Progenitor cell of endocrine pancreas (in vitro differentiated cells): Measurements from ENCODE around the gene TM9SF2. TPM values are rescaled to one million over a fixed set of nuclear protein-coding genes. Genes with fewer than 3 reads are reported as not detected.

Experiments
- DNase-seq: peaks from one replicate; pipeline ENCODE4 v3.0.0; 2021; ENCODE audit warnings: low spot score; ENCODE audit not compliant: unreplicated experiment
- H3K27ac Mint-ChIP-seq: 2 replicates; pipeline ENCODE4 v1.8.0; 2021; ENCODE audit warnings: mild to moderate bottlenecking, moderate library complexity, mixed read lengths
- H3K27me3 Mint-ChIP-seq: 2 replicates; pipeline ENCODE4 v1.8.0; 2021; ENCODE audit warnings: mixed read lengths
- H3K36me3 Mint-ChIP-seq: 2 replicates; pipeline ENCODE4 v1.8.0; 2022; ENCODE audit warnings: mixed read lengths; ENCODE audit not compliant: insufficient read depth
- H3K4me1 Mint-ChIP-seq: 2 replicates; pipeline ENCODE4 v1.8.0; 2021; ENCODE audit warnings: low read depth, mixed read lengths
- H3K4me3 Mint-ChIP-seq: 2 replicates; pipeline ENCODE4 v1.8.0; 2021; ENCODE audit warnings: low read depth, mild to moderate bottlenecking, moderate library complexity, mixed read lengths
- H3K9me3 Mint-ChIP-seq: 2 replicates; pipeline ENCODE4 v1.8.0; 2021; ENCODE audit warnings: low read depth, mixed read lengths
- CTCF ChIP-seq: fragments of 200-600 bp; sonication (generic); IDR thresholded peaks from one replicate; pipeline ENCODE4 v1.5.0; 2021; ENCODE audit warnings: antibody characterized with exemption, mild to moderate bottlenecking; ENCODE audit not compliant: unreplicated experiment
- total RNA-seq: library from RNA; stranded (reverse); gene quantifications from 2 replicates; pipeline ENCODE4 v1.2.1, GENCODE V29; 2021

Gene TM9SF2
- total RNA-seq, 1 donor from 2014 or later, result 109 TPM

- H3K4me1 Mint-ChIP-seq, result peaks cover 15% of the 10 kb centered on the region
- no peak overlapping the region for H3K27ac Mint-ChIP-seq
- TF ChIP-seq CTCF, result no peak
- peaks cover 3% of the 10 kb centered on the region for H3K36me3 Mint-ChIP-seq
- peaks cover 4% of the 10 kb centered on the region for H3K9me3 Mint-ChIP-seq
- no peak overlapping the region for H3K4me3 Mint-ChIP-seq
- no peak for DNase-seq
- peaks cover 12% of the 10 kb centered on the region for H3K27me3 Mint-ChIP-seq
Observed at GRCh38 chr13:99496184-99497142, 4.8 kb upstream of the TM9SF2 start.

DNA sequence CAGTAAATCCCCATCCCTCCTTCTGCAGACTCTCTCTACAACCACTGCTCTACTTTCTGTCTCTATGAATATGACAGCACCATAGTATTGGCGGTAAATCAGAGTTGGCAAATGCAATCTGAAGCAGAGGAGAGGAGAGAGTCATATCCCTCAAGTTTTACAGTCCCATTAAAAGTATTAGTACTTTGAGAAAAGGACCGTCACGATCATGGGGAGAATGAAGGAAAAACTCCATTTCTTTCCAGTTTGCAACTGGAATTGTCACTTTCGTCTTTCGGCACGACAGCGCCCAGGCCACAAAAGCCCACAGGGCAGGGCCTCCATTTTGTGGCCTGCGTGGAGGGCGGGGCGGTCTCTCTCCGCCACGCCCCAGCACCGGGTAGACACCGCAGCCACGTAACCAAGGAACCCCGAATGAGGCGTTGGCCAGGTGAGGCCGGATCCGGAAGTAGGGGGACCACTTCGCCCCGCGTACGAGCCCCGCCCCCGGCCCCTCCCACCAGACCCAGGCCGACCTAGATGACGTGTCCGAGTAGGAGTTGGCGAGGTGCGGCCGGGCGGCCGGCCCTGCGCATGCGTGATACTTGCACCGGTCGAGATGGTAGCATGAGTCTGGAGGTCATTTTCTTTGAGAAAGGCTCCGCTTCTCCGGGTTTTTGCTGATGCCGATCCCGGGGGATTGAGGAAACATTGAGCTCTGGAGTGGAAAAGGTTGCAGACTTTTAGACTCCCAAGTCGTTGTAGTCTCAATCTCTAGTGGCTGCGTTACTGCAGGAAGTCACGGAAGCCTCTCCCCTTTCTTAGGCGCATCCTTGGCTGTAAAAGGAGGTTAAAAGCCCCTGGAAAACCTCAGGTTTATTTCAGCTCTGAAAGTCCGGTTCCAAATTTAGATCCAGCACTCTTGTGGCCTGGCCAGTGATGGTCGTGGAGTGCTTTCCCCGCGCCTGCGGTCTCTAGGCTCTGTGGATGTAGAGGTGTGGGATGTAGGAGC is 2.8 kb upstream of the TM9SF2 start:
- peaks cover 4% of the 10 kb centered on the region for H3K9me3 Mint-ChIP-seq
- H3K36me3 Mint-ChIP-seq, result peaks cover 3% of the 10 kb centered on the region
- peak; percentile 97 for DNase-seq
- peak overlapping the region; percentile 96 for H3K27ac Mint-ChIP-seq
- H3K27me3 Mint-ChIP-seq, result peaks cover 12% of the 10 kb centered on the region
- peak overlapping the region; percentile 97 for H3K4me3 Mint-ChIP-seq
- H3K4me1 Mint-ChIP-seq, result peaks cover 26% of the 10 kb centered on the region
- TF ChIP-seq CTCF, result no peak

GRCh38 chr13:99500839-99501183 is 461 bp upstream of the TM9SF2 start:
- peak overlapping the region; percentile 97 for H3K4me3 Mint-ChIP-seq
- H3K4me1 Mint-ChIP-seq, result peaks cover 29% of the 10 kb centered on the region
- H3K36me3 Mint-ChIP-seq, result peaks cover 3% of the 10 kb centered on the region
- no peak for TF ChIP-seq CTCF
- peaks cover 6% of the 10 kb centered on the region for H3K27me3 Mint-ChIP-seq
- peaks cover 4% of the 10 kb centered on the region for H3K9me3 Mint-ChIP-seq
- DNase-seq, result no peak
- peak overlapping the region; percentile 99 for H3K27ac Mint-ChIP-seq

DNA sequence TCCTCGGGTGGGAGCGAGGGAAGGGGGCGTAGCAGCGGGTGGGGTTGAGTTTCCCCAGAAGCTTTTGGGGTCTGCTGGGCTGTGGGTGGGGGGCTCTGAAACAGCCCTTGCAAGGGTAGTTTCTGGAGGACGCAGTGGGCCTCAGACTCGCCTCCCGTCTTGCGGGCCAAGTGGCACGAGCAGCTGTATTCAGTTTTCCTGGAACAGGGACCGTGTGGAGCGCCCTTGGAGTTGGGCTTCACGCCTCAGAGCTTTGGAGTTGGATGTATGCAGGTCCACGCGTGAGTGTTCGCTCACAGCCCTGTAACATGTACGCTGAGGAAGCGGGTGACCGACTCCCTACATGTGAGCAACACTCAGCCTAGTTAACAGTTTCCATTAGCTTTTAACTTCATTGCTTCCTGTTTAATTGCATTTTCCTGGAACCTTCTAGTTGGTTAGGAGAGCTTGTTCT is 603 bp downstream of the TM9SF2 start:
- Mint-ChIP-seq H3K9me3 (peaks cover 4% of the 10 kb centered on the region), H3K27ac (peak overlapping the region; percentile 99), H3K4me1 (peaks cover 31% of the 10 kb centered on the region), H3K27me3 (no peaks in the 10 kb centered on the region), H3K4me3 (peak overlapping the region; percentile 97), H3K36me3 (peaks cover 3% of the 10 kb centered on the region)
- TF ChIP-seq CTCF, result no peak
- no peak for DNase-seq

GRCh38 chr13:99505814-99506269 is 4.6 kb downstream of the TM9SF2 start:
- Mint-ChIP-seq H3K36me3 (peaks cover 27% of the 10 kb centered on the region), H3K4me1 (peaks cover 18% of the 10 kb centered on the region), H3K27me3 (no peaks in the 10 kb centered on the region), H3K4me3 (no peak overlapping the region), H3K9me3 (peaks cover 12% of the 10 kb centered on the region), H3K27ac (no peak overlapping the region)
- peak; percentile 59 for TF ChIP-seq CTCF
- no peak for DNase-seq
